ENCODE data around the gene TCP11.
"Not testable (repeated sequence)": the region's sequence is repeated elsewhere in the genome, so short reads cannot be mapped to it uniquely, and the experiment has no call there.

TCP11 gene

GRCh38 chr6:35142588-35143569, 1.7 kb upstream of the TCP11 start:
- DNase-seq = no peak

- DNase-seq = no peak
These were observed 516 bp downstream of the TCP11 start for GRCh38 chr6:35140639-35141006.

GRCh38 chr6:35139924-35140638, 1.1 kb downstream of the TCP11 start:
- peak; percentile 39 for DNase-seq

GRCh38 chr6:35139470-35139869, 1.7 kb downstream of the TCP11 start:
- DNase-seq = no peak

- DNase-seq = not testable (repeated sequence)
These were observed 2.9 kb downstream of the TCP11 start for GRCh38 chr6:35138191-35138590.

GRCh38 chr6:35136185-35136584, 5.0 kb downstream of the TCP11 start:
- no peak for DNase-seq

- no peak for DNase-seq
These were observed 12.6 kb downstream of the TCP11 start for GRCh38 chr6:35128496-35128895.

- no peak for DNase-seq
These were observed 13.1 kb downstream of the TCP11 start for GRCh38 chr6:35128042-35128441.

GRCh38 chr6:35124356-35124755, 16.8 kb downstream of the TCP11 start:
- DNase-seq = no peak

GRCh38 chr6:35120746-35121145, 20.4 kb downstream of the TCP11 start:
- no peak for DNase-seq

GRCh38 chr6:35108309-35108885, 32.7 kb downstream of the TCP11 start:
- no peak for DNase-seq

GRCh38 chr6:35107761-35108160, 33.4 kb downstream of the TCP11 start:
- DNase-seq = not testable (repeated sequence)

GRCh38 chr6:35107208-35107607, 33.9 kb downstream of the TCP11 start:
- peak; percentile 13 for DNase-seq

- not testable (repeated sequence) for DNase-seq
These were observed 35.1 kb downstream of the TCP11 start for GRCh38 chr6:35106061-35106460.

- no peak for DNase-seq
These were observed 36.1 kb downstream of the TCP11 start for GRCh38 chr6:35105078-35105477.

GRCh38 chr6:35099116-35099515, 42.0 kb downstream of the TCP11 start:
- DNase-seq = no peak

- DNase-seq = no peak
These were observed 44.8 kb downstream of the TCP11 start for GRCh38 chr6:35096129-35096862.

- no peak for DNase-seq
These were observed 47.0 kb downstream of the TCP11 start for GRCh38 chr6:35094183-35094582.

GRCh38 chr6:35093783-35094182, 47.4 kb downstream of the TCP11 start:
- DNase-seq = no peak

GRCh38 chr6:35093118-35093445, 48.1 kb downstream of the TCP11 start:
- no peak for DNase-seq

GRCh38 chr6:35092362-35093117, 48.6 kb downstream of the TCP11 start:
- no peak for DNase-seq

GRCh38 chr6:35091346-35092083, 49.6 kb downstream of the TCP11 start:
- no peak for DNase-seq
